ENCODE data around the gene POC5.
"Not testable (repeated sequence)": the region's sequence is repeated elsewhere in the genome, so short reads cannot be mapped to it uniquely, and the experiment has no call there.

POC5 gene

DNA sequence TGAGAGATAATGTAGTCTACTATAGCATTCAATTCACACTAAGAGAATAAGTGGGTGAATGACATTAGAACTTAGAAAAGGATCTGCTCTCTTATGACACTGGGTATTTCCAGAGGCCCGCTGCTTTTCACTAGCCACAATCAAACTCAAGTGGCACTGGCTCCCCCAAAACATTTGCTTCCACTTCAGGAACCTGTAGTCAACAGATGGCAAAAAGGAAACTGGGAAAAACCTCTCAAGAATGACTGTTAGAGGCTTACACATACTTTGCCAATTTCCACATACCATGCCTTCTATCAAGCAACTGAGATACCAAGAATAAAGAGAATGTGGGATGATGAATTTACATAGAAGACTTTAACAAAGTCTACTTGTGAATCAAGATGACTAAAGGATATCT, 11.2 kb downstream of the POC5 start:
- ATAC-seq (ENCODE audit: insufficient read depth, low read depth) (no peak), DNase-seq (no peak)
- H3K4me2 ChIP-seq (ENCODE audit: insufficient read depth, low read length): no peak overlapping the region
- H4K20me1 ChIP-seq (ENCODE audit: insufficient read depth, low read length): peaks cover 4% of the 10 kb centered on the region; the same call in 1 of the 2 replicates
- TF ChIP-seq CTCF (IDR thresholded peaks at IDR 0.05; ENCODE audit: borderline replicate concordance, extremely low read depth, low read length, poor library complexity, severe bottlenecking): no peak
- TF ChIP-seq EZH2 (IDR thresholded peaks at IDR 0.05; ENCODE audit: borderline replicate concordance, low read depth, low read length, severe bottlenecking): no peak
- no peak overlapping the region for H3K27ac ChIP-seq (ENCODE audit: low read length)
- no peak overlapping the region for H3K4me3 ChIP-seq (ENCODE audit: low read depth in 1 of 2, low read length in 2 of 2)
- no peaks in the 10 kb centered on the region for H3K9me3 ChIP-seq (ENCODE audit: insufficient read depth, low read length, severe bottlenecking)
- peaks cover 11% of the 10 kb centered on the region for H3K79me2 ChIP-seq (ENCODE audit: insufficient read depth, low read length)
- H3K27me3 ChIP-seq (ENCODE audit: insufficient read depth, low read length, poor library complexity): no peaks in the 10 kb centered on the region
- no peak overlapping the region for H2AFZ ChIP-seq (ENCODE audit: low read depth, low read length)
- H3K4me1 ChIP-seq (ENCODE audit: insufficient read depth, low read length): no peaks in the 10 kb centered on the region
- peaks cover 76% of the 10 kb centered on the region for H3K36me3 ChIP-seq (ENCODE audit: insufficient read depth, low read length)
- H3K9ac ChIP-seq (ENCODE audit: low read depth, low read length): no peak overlapping the region

GRCh38 chr5:75701856-75702255, 15.4 kb downstream of the POC5 start:
- no peak overlapping the region for H3K4me3 ChIP-seq (ENCODE audit: low read depth in 1 of 2, low read length in 2 of 2)
- H3K4me1 ChIP-seq (ENCODE audit: insufficient read depth, low read length): no peaks in the 10 kb centered on the region
- no peak for DNase-seq
- no peak overlapping the region for H3K9ac ChIP-seq (ENCODE audit: low read depth, low read length)
- H3K9me3 ChIP-seq (ENCODE audit: insufficient read depth, low read length, severe bottlenecking): no peaks in the 10 kb centered on the region
- no peak overlapping the region for H3K27ac ChIP-seq (ENCODE audit: low read length)
- H4K20me1 ChIP-seq (ENCODE audit: insufficient read depth, low read length): no peaks in the 10 kb centered on the region
- no peaks in the 10 kb centered on the region for H3K79me2 ChIP-seq (ENCODE audit: insufficient read depth, low read length)
- peaks cover 48% of the 10 kb centered on the region for H3K36me3 ChIP-seq (ENCODE audit: insufficient read depth, low read length)
- TF ChIP-seq CTCF (IDR thresholded peaks at IDR 0.05; ENCODE audit: borderline replicate concordance, extremely low read depth, low read length, poor library complexity, severe bottlenecking): no peak
- no peak for TF ChIP-seq EZH2 (IDR thresholded peaks at IDR 0.05; ENCODE audit: borderline replicate concordance, low read depth, low read length, severe bottlenecking)
- no peak overlapping the region for H3K4me2 ChIP-seq (ENCODE audit: insufficient read depth, low read length)
- no peak for ATAC-seq (ENCODE audit: insufficient read depth, low read depth)
- no peaks in the 10 kb centered on the region for H3K27me3 ChIP-seq (ENCODE audit: insufficient read depth, low read length, poor library complexity)
- H2AFZ ChIP-seq (ENCODE audit: low read depth, low read length): no peak overlapping the region

DNA sequence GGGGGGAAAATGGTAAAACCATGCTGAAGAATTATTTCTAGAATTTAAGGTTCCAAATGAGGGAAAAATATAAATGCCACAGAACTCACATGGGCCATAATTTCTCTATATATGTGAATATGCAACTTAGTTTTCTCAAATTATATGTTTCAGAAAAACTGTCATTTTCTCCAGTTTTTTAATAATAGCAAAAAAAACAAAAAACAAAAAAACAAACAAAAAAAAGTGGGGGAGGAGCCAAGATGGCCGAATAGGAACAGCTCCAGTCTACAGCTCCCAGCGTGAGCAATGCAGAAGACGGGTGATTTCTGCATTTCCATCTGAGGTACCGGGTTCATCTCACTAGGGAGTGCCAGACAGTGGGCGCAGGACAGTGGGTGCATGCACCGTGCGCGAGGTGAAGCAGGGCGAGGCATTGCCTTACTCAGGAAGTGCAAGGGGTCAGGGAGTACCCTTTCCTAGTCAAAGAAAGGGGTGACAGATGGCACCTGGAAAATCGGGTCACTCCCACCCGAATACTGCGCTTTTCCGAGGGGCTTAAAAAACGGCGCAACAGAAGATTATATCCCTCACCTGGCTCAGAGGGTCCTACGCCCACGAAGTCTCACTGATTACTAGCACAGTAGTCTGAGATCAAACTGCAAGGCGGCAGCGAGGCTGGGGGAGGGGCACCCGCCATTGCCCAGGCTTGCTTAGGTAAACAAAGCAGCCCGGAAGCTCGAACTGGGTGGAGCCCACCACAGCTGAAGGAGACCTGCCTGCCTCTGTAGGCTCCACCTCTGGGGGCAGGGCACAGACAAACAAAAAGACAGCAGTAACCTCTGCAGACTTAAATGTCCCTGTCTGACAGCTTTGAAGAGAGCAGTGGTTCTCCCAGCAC, 21.5 kb downstream of the POC5 start:
- not testable (repeated sequence) for DNase-seq; H3K9ac ChIP-seq (ENCODE audit: low read depth, low read length); H3K4me2 ChIP-seq (ENCODE audit: insufficient read depth, low read length); H3K4me1 ChIP-seq (ENCODE audit: insufficient read depth, low read length); H3K27ac ChIP-seq (ENCODE audit: low read length); H4K20me1 ChIP-seq (ENCODE audit: insufficient read depth, low read length); H2AFZ ChIP-seq (ENCODE audit: low read depth, low read length); ATAC-seq (ENCODE audit: insufficient read depth, low read depth); H3K4me3 ChIP-seq (ENCODE audit: low read depth in 1 of 2, low read length in 2 of 2); H3K27me3 ChIP-seq (ENCODE audit: insufficient read depth, low read length, poor library complexity); H3K79me2 ChIP-seq (ENCODE audit: insufficient read depth, low read length); H3K9me3 ChIP-seq (ENCODE audit: insufficient read depth, low read length, severe bottlenecking)
- H3K36me3 ChIP-seq (ENCODE audit: insufficient read depth, low read length): peaks cover 27% of the 10 kb centered on the region

GRCh38 chr5:75694781-75695180, 22.5 kb downstream of the POC5 start:
- ATAC-seq (ENCODE audit: insufficient read depth, low read depth): no peak
- no peak overlapping the region for H3K9ac ChIP-seq (ENCODE audit: low read depth, low read length)
- no peaks in the 10 kb centered on the region for H3K79me2 ChIP-seq (ENCODE audit: insufficient read depth, low read length)
- no peaks in the 10 kb centered on the region for H3K9me3 ChIP-seq (ENCODE audit: insufficient read depth, low read length, severe bottlenecking)
- H3K36me3 ChIP-seq (ENCODE audit: insufficient read depth, low read length): peaks cover 36% of the 10 kb centered on the region
- H3K27ac ChIP-seq (ENCODE audit: low read length): no peak overlapping the region
- H3K27me3 ChIP-seq (ENCODE audit: insufficient read depth, low read length, poor library complexity): no peaks in the 10 kb centered on the region
- H4K20me1 ChIP-seq (ENCODE audit: insufficient read depth, low read length): no peaks in the 10 kb centered on the region
- H3K4me2 ChIP-seq (ENCODE audit: insufficient read depth, low read length): no peak overlapping the region
- TF ChIP-seq CTCF (IDR thresholded peaks at IDR 0.05; ENCODE audit: borderline replicate concordance, extremely low read depth, low read length, poor library complexity, severe bottlenecking): no peak
- TF ChIP-seq EZH2 (IDR thresholded peaks at IDR 0.05; ENCODE audit: borderline replicate concordance, low read depth, low read length, severe bottlenecking): no peak
- H3K4me1 ChIP-seq (ENCODE audit: insufficient read depth, low read length): no peaks in the 10 kb centered on the region
- H3K4me3 ChIP-seq (ENCODE audit: low read depth in 1 of 2, low read length in 2 of 2): no peak overlapping the region
- no peak overlapping the region for H2AFZ ChIP-seq (ENCODE audit: low read depth, low read length)
- DNase-seq: no peak

Data from DND-41 (cell line).